SW480 (cell line): ENCODE results near the gene KCNQ2.
"Not testable (repeated sequence)": the region's sequence is repeated elsewhere in the genome, so short reads cannot be mapped to it uniquely, and the experiment has no call there.

Experiments
- DNase-seq: peaks from one replicate; pipeline ENCODE4 v3.0.0-alpha.2; 2016; ENCODE audit warnings: low spot score

Gene KCNQ2

DNA sequence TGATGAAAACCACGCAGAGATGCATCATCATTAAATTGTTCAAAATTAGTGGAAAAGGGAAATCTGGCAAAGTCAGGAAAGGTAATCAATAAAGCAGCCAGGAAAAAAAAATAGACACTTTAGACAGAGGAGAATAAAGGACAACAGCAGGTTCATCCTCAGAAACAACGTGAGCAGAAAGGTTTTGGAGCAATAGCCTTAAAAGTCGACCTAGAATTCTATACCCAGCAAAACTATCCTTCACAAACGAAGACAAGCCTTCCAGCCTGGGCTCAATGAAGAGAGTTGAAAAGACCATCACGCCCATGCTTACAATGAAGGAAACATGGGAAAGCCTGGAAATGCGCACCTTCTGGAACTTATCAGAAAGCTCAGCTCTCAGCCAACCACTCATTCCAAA is 86.6 kb downstream of the KCNQ2 start:
- no peak for DNase-seq

- DNase-seq = no peak
Observed at GRCh38 chr20:63384336-63384735, 88.1 kb downstream of the KCNQ2 start.

GRCh38 chr20:63383556-63383955 is 88.9 kb downstream of the KCNQ2 start:
- no peak for DNase-seq

DNA sequence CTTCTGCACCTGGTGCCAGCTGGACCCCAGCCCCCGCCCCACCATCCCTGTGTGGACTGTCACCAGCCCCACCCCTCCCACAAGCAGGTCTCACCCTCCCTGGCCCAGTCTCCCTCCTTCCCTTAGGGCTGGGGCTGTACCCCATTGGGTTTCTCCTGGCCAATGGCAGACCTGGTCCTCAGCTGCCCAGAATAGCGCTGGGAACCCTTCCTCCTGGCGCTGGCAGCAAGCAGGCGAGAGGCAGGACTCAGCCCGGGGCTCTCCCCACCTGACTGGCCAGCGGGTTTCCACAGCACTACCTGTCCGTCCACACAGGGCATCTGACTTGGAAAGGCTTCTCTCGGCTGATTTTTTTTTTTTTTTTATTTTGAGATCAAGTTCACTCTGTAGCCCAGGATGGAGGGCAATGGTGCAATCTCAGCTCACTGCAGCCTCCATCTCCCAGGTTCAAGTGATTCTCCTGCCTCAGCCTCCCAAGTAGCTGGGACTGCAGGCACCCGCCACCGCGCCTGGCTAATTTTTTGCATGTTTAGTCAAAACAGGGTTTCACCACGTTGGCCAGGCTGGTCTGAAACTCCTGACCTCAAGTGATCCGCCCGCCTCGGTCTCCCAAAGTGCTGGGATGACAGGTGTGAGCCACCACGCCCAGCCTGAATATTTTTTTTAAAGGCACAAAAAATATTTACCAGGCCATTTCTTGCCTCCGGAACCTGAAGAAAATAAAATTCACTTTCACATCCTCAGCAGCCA is 89.7 kb downstream of the KCNQ2 start:
- no peak for DNase-seq

GRCh38 chr20:63381781-63382431 is 90.5 kb downstream of the KCNQ2 start:
- DNase-seq = no peak

DNA sequence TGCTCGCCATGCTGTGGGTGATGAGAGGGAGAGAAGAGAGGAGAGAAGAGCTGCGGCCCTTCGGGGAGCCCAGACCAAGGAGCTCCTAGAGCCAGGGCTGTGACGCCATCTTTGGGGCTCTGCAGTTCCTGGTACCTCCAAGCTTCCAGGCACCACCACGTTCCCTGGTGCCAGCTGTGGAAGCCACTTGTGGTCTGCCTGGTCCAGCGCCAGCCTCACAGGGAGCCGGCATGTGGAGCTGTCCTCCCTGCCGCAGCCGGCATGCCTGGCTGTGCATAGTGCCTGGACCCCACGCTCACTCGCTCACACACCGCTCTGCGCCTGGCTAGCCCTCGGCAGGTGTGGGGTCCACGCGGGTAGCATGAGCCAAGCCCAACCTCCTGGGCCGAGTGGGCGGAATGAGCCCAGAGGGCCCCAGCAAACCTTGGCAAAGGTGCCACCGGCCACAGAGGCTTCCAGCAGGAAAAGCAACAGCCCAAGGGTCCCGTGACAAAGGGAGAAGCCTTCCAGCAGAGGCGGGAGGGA is 92.0 kb downstream of the KCNQ2 start:
- DNase-seq = no peak

GRCh38 chr20:63379872-63380271 is 92.6 kb downstream of the KCNQ2 start:
- DNase-seq = not testable (repeated sequence)

GRCh38 chr20:63379296-63379695 is 93.2 kb downstream of the KCNQ2 start:
- no peak for DNase-seq

- DNase-seq = no peak
Observed at GRCh38 chr20:63378626-63379025, 93.8 kb downstream of the KCNQ2 start.

DNA sequence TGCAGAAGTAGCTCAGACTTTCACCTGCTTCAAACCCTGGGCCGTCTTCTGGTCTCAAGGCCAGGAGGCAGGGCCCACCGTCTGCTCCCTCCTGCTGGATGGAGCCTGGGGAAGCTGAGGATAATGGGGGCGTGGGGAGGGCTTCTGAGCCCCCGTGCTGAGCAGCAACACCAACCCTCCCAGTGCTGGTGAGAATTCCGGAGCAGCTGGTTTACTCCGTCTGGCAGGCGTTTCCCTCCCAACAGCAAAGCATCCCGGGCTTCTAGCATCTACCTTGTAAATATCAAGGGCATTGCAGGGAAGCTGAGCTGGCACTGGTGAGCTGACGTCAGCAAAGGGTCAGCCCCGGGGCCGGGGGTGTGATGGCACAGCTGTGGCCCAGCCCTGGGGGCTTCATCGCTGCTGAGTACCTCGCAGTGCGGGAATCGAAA is 94.5 kb downstream of the KCNQ2 start:
- DNase-seq = no peak

DNA sequence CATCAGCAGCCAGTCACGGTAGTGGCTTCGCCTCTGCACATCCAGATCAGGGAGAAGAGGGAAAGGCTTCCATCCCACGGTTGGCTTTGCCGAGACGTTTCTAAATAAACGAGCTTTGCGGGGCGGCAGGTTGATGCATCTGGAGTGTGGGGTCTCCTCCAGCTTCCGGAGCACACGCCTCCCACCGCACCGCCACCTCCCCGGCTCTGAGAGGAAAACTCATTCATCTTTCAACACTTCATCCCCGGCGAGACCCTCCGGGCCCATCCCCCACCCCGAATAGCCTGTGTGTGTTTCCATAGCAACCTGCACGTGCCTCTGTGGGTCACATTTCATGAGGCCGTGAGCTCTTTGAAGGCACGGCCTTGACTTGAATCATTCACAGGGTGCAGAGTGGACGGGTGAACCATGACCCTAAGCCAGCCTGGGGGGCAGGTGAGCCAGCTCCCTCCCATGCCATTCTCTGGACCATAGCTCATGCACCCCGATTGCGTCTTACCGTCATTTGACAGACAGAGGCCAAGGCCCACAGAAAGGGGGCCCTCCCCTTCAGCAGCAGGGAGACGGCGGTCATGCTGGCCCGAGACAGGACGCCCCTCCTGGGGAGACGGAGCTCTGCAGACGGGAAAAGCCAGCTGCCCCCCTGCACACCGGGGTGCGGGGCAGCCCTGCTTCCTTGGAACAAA is 95.1 kb downstream of the KCNQ2 start:
- no peak for DNase-seq

DNA sequence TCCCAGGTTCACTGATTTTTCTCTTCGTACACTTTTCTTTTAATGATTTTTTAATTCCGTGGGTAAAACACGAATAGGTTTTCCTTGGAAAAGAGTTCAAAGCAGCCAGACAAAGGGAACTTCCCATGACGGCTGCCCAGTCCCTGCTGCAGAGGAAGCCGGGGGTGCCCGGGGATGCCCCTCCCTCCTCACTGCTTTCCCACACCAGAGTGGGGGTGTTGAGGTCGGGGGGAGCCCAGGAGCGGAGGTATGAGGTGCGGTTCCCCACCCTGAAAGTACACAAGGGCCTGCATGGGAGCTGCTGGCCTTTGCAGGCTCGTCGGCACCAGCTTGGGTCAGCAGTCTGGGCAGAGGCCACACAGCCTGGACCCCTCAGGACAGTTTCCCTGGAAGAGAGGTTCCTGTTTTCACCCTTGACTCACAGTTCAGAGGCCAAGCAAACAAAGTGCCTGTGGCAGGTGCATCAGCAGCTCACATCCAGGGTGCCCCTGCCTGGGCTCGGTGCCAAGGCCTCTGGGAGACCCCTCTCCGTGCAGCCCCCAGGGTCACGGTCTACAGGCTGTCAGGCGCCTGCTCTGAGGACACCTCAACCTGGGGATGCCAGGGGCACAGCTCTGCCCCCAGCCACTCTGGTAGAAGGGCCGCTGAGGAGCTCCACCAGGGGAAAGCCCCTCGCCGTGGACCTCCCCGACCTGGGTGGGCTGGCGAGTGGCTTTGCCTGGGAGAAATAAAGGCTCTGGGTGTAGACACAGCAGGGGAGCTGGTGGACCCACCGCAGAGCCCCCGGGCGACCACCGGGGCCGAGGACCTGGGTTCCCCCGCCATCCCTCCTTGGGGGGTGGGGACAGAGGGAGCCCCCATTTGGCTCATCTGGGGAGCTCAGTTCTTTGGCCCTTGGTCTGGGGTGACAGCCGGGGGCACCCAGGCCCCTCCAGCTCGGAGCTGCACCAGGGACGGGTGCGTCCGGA is 95.9 kb downstream of the KCNQ2 start:
- DNase-seq = no peak

DNA sequence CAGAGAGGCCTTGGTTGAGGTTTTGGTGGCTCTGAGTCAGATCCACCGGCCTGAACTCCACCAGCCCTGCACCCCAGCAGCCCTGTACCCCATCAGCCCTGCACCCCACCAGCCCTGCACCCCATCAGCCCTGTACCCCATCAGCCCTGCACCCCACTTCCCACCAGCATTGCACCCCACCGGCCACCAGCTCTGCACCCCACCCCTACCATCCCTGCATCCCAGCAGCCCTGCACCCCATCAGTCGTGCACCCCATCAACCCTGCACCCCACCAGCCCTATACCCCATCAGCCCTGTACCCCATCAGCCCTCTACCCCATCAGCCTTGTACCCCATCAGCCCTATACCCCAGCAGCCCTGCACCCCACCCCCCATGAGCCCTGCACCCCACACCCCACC is 97.0 kb downstream of the KCNQ2 start:
- no peak for DNase-seq

GRCh38 chr20:63374504-63374903 is 98.0 kb downstream of the KCNQ2 start:
- no peak for DNase-seq

DNA sequence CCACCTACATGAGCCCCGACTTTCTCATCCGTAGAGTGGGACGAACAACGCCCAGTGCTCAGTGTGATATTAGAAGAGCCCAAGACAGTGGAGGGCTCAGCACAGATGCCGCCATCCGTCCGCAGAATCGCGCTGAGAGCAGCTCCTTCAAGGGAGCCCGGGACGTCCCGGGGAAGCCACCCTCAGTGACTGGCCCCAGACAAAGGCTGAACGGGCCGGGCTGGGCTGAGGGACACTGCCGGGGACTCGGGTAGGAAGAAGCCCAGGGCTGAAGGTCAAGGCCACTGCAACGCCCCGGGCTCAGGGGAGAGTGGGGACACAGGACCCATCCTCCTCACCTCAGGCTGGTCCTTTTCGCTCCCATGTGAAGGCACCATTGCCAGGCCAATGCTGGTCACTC is 98.5 kb downstream of the KCNQ2 start:
- DNase-seq = no peak

- DNase-seq = no peak
Observed at GRCh38 chr20:63372971-63373885, 99.2 kb downstream of the KCNQ2 start.

- DNase-seq = no peak
Observed at GRCh38 chr20:63371291-63371865, 101.1 kb downstream of the KCNQ2 start.

DNA sequence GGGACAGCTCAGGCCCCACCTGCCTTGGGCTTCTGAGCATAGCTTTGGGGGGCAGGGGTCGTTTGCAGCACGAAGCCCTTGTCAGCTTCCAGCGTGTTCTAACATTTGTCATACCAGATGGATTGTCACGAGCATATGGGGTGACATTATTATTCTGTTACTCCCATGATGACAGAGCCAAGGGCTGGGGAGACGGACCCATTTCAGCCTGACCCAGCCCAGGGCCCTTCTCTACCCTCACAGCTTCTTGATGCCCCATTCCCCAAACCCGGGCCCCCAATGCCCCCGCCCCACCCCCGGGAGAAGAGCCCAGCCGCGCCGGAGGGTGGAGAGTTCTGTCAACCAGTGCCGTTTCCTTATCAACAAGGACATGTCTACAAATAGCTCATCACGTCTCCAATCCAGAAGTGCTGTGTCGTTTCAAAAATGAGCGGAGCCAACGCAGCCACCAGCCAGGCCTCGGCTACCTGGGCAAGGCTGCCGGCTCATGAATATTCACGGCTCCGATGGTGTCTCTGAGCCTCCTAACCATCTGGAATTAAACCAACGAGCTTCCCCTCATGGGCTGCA is 101.8 kb downstream of the KCNQ2 start:
- no peak for DNase-seq

GRCh38 chr20:63369724-63370617 is 102.5 kb downstream of the KCNQ2 start:
- DNase-seq = no peak
